H1 (cell line): ENCODE data around the gene SBF2. TPM values are rescaled to one million over a fixed set of nuclear protein-coding genes. Genes with fewer than 3 reads are reported as not detected.

Experiments used
- CTCF ChIA-PET: fragments of 300-600 bp; sonication (Branson Sonifier 250); formaldehyde crosslinking; loops from one replicate; lab custom pipeline; 2021; ENCODE audit not compliant: partially characterized antibody; lab: Charles Lee
- POLR2A ChIA-PET: fragments of 300-600 bp; sonication (Branson Sonifier 250); formaldehyde crosslinking; loops from one replicate; lab custom pipeline; 2021; ENCODE audit warnings: inconsistent platforms; ENCODE audit not compliant: partially characterized antibody; lab: Charles Lee
- DNase-seq, 2 experiments: peaks; one replicate each; pipeline versions ENCODE4 v3.0.0 to v3.0.0-alpha.2; 2010 to 2022; ENCODE audit warnings: low spot score in 2 of 2, low read depth in 1 of 2, mixed read lengths in 1 of 2
- FAIRE-seq: peaks from 2 replicates; lab custom pipeline; 2011; peaks lifted over from hg19 to GRCh38; lab: Jason Lieb, UNC
- H2AFZ ChIP-seq: 2 replicates; pipeline ENCODE4 v1.8.1; 2012; ENCODE audit warnings: low read length, inconsistent platforms
- H2AK5ac ChIP-seq: 2 replicates; pipeline ENCODE4 v1.6.1; 2013; ENCODE audit warnings: low read depth, low read length
- H2BK120ac ChIP-seq: replicated peaks from 2 replicates; pipeline ENCODE3; 2013; ENCODE audit warnings: low read depth, low read length, inconsistent platforms
- H2BK12ac ChIP-seq: 2 replicates; pipeline ENCODE4 v1.6.1; 2013; ENCODE audit warnings: low read depth, low read length
- H2BK15ac ChIP-seq: 2 replicates; pipeline ENCODE4 v1.6.1; 2013; ENCODE audit warnings: low read length
- H2BK20ac ChIP-seq: 2 replicates; pipeline ENCODE4 v1.6.1; 2013; ENCODE audit warnings: low read length
- H2BK5ac ChIP-seq: 2 replicates; pipeline ENCODE4 v1.6.1; 2013; ENCODE audit warnings: low read depth, low read length
- H3K14ac ChIP-seq: 2 replicates; pipeline ENCODE4 v1.6.1; 2013; ENCODE audit warnings: inconsistent platforms; ENCODE audit not compliant: insufficient read length
- H3K18ac ChIP-seq: 2 replicates; pipeline ENCODE4 v1.6.1; 2013; ENCODE audit warnings: low read length; ENCODE audit errors: extremely low read depth
- H3K23ac ChIP-seq: 2 replicates; pipeline ENCODE4 v1.6.1; 2013; ENCODE audit warnings: inconsistent platforms; ENCODE audit not compliant: insufficient read length
- H3K23me2 ChIP-seq: 2 replicates; pipeline ENCODE4 v1.6.1; 2013; ENCODE audit warnings: low read depth, low read length
- H3K27ac ChIP-seq: 2 replicates; pipeline ENCODE4 v1.6.1; 2011; ENCODE audit warnings: low read depth, low read length, inconsistent platforms
- H3K27me3 ChIP-seq, 4 experiments: replicated peaks in 1 of 4; 1 replicate in 1 of 4; 2 replicates in 3 of 4; pipeline versions ENCODE4 v1.6.1 to v1.8.1; 2011 to 2013; ENCODE audit warnings: low read length in 3 of 4, mild to moderate bottlenecking in 3 of 4, inconsistent platforms in 2 of 4, mixed read lengths in 2 of 4, moderate library complexity in 1 of 4; ENCODE audit not compliant: control insufficient read depth in 3 of 4, insufficient read depth in 3 of 4; ENCODE audit errors: extremely low read depth in 1 of 4
- H3K36me3 ChIP-seq, 4 experiments: 2 replicates each; pipeline versions ENCODE4 v1.6.1 to v1.8.1; 2011 to 2013; ENCODE audit warnings: mild to moderate bottlenecking in 4 of 4, low read length in 3 of 4, moderate library complexity in 2 of 4, control low read depth in 1 of 4, inconsistent platforms in 1 of 4; ENCODE audit not compliant: insufficient read depth in 4 of 4, control insufficient read depth in 2 of 4
- H3K4ac ChIP-seq: replicated peaks from 2 replicates; pipeline ENCODE3; 2013; ENCODE audit warnings: low read length, low read depth, mixed read lengths, inconsistent platforms; ENCODE audit not compliant: insufficient read length
- H3K4me1 ChIP-seq, 4 experiments: replicated peaks in 1 of 4; 1 replicate in 1 of 4; 2 replicates in 3 of 4; pipeline versions ENCODE4 v1.6.1 to v1.8.1; 2011 to 2013; ENCODE audit warnings: low read length in 3 of 4, inconsistent platforms in 2 of 4, mixed read lengths in 1 of 4; ENCODE audit not compliant: insufficient read depth in 4 of 4, control insufficient read depth in 3 of 4
- H3K4me2 ChIP-seq, 2 experiments: 2 replicates each; pipeline versions ENCODE4 v1.6.1 to v1.8.1; 2011 to 2013; ENCODE audit warnings: low read depth in 2 of 2, low read length in 2 of 2, control low read depth in 1 of 2, inconsistent platforms in 1 of 2, mild to moderate bottlenecking in 1 of 2; ENCODE audit not compliant: insufficient read depth in 1 of 2
- H3K4me3 ChIP-seq, 4 experiments: fragments of 200-600, 300-600 bp in 1 of 4; sonication (generic), shearing (Covaris generic), sonication (Bioruptor Twin) in 1 of 4; 2 replicates each; pipeline versions ENCODE4 v1.5.1 to v1.8.1; 2011 to 2016; ENCODE audit warnings: low read length in 4 of 4, low read depth in 3 of 4, control low read depth in 2 of 4, inconsistent platforms in 2 of 4, mild to moderate bottlenecking in 2 of 4, mixed read lengths in 1 of 4, moderate library complexity in 1 of 4; ENCODE audit not compliant: insufficient read depth in 2 of 4; ENCODE audit errors: extremely low read depth in 1 of 4
- H3K56ac ChIP-seq: replicated peaks from 2 replicates; pipeline ENCODE3; 2013; ENCODE audit warnings: low read depth, mild to moderate bottlenecking, mixed read lengths, low read length, inconsistent platforms; ENCODE audit not compliant: insufficient read length
- H3K79me1 ChIP-seq: 2 replicates; pipeline ENCODE4 v1.6.1; 2013; ENCODE audit warnings: low read depth, low read length, control low read depth
- H3K79me2 ChIP-seq, 2 experiments: 2 replicates each; pipeline versions ENCODE4 v1.6.1 to v1.8.1; 2012 to 2013; ENCODE audit warnings: low read length in 2 of 2, mild to moderate bottlenecking in 2 of 2, inconsistent platforms in 1 of 2; ENCODE audit not compliant: insufficient read depth in 2 of 2, control insufficient read depth in 1 of 2
- H3K9ac ChIP-seq, 4 experiments: replicated peaks in 1 of 4; 1 replicate in 1 of 4; 2 replicates in 3 of 4; pipeline versions ENCODE4 v1.6.1 to v1.8.1; 2011 to 2013; ENCODE audit warnings: low read depth in 3 of 4, low read length in 3 of 4, control low read depth in 2 of 4, mild to moderate bottlenecking in 2 of 4, moderate library complexity in 2 of 4, inconsistent platforms in 1 of 4; ENCODE audit errors: extremely low read depth in 1 of 4
- H3K9me3 ChIP-seq, 2 experiments: 2 replicates each; pipeline versions ENCODE4 v1.6.1 to v1.8.1; 2012 to 2013; ENCODE audit warnings: mild to moderate bottlenecking in 2 of 2, moderate library complexity in 2 of 2, control low read depth in 1 of 2, inconsistent platforms in 1 of 2, low read depth in 1 of 2, low read length in 1 of 2, mixed read lengths in 1 of 2; ENCODE audit not compliant: insufficient read depth in 2 of 2
- H4K20me1 ChIP-seq, 2 experiments: replicated peaks in 1 of 2; 2 replicates each; pipeline versions ENCODE3 to v1.8.1; 2011 to 2013; ENCODE audit warnings: inconsistent platforms in 2 of 2, low read length in 2 of 2, mild to moderate bottlenecking in 1 of 2; ENCODE audit not compliant: insufficient read depth in 2 of 2, control insufficient read depth in 1 of 2
- H4K5ac ChIP-seq: 2 replicates; pipeline ENCODE4 v1.6.1; 2013; ENCODE audit warnings: low read length, low read depth, mixed read lengths, inconsistent platforms; ENCODE audit not compliant: insufficient read length
- H4K8ac ChIP-seq: 2 replicates; pipeline ENCODE4 v1.8.0; 2013; ENCODE audit warnings: mild to moderate bottlenecking, moderate library complexity, low read length, inconsistent platforms; ENCODE audit not compliant: insufficient read depth; ENCODE audit errors: extremely low read depth
- H4K91ac ChIP-seq: replicated peaks from 2 replicates; pipeline ENCODE3; 2013; ENCODE audit warnings: low read length, mixed read lengths, inconsistent platforms; ENCODE audit not compliant: insufficient read length
- BRCA1 ChIP-seq: IDR thresholded peaks from 2 replicates; pipeline ENCODE4 v1.6.1; 2012; ENCODE audit warnings: low read depth, low read length, improper control_type of control experiment
- CREB1 ChIP-seq: IDR thresholded peaks from 2 replicates; pipeline ENCODE4 v1.6.1; 2012; ENCODE audit warnings: inconsistent platforms
- HDAC6 ChIP-seq: IDR thresholded peaks from one replicate; pipeline ENCODE4 v1.7.1; 2012; ENCODE audit warnings: low read depth, mild to moderate bottlenecking, inconsistent platforms, low read length, moderate library complexity
- WGBS, 2 experiments: shearing (Covaris generic) in 1 of 2; methylation state at CpG; one replicate each; pipeline versions ENCODE4 v1.1.6 to v1.1.7; 2013 to 2015; ENCODE audit warnings: low lambda C conversion rate in 2 of 2, mixed read lengths in 2 of 2, inconsistent platforms in 1 of 2, low coverage in 1 of 2, missing lambda C conversion rate in 1 of 2; ENCODE audit not compliant: insufficient replicate concordance in 2 of 2, insufficient coverage in 1 of 2, insufficient read length in 1 of 2; ENCODE audit errors: extremely low coverage in 1 of 2, missing lambda C conversion rate in 1 of 2; 5-methylcytosine and 5-hydroxymethylcytosine counted together
- polyA plus RNA-seq, 7 experiments: library from polyadenylated mRNA; depleted of rRNA in 3 of 7; stranded (reverse) in 5 of 7; unstranded in 2 of 7; fragments of >200 nt in 5 of 7; fragments of 200-250 nt in 2 of 7; gene quantifications; 1 replicate in 5 of 7; 2 replicates in 1 of 7; 4 replicates in 1 of 7; pipeline versions ENCODE4 v1.2.1 to v1.2.3, GENCODE V29; 2011 to 2013; ENCODE audit warnings: missing spikeins in 2 of 7, mixed read lengths in 2 of 7
- total RNA-seq: library from RNA; stranded (reverse); fragmentation: NEBNext Ultra II Directional; extraction: Animal tissue kit (Norgen Biotek cat#: 25700); gene quantifications from 2 replicates; pipeline ENCODE4 v1.2.1, GENCODE V29; 2021

SBF2 gene
- total and polyA plus RNA-seq, 2 of the 8 experiments (the other 6 are each of a cell fraction or from before 2014, with no cell fraction given), result 36.7 to 50.5 TPM

- peaks cover 7 to 12% of the 10 kb centered on the region in 2 experiments; a peak in 3 of 4 replicates for H3K9me3 ChIP-seq
- no peak overlapping the region for H2BK5ac ChIP-seq
- H3K79me2 ChIP-seq, result no peaks in the 10 kb centered on the region
- H3K56ac ChIP-seq, result no peak overlapping the region
- H4K5ac ChIP-seq, result no peak overlapping the region
- H2AFZ ChIP-seq, result no peak overlapping the region
- no peak overlapping the region for H3K27ac ChIP-seq
- no peak overlapping the region for H2BK120ac ChIP-seq
- TF ChIP-seq CREB1 (no peak), BRCA1 (no peak), HDAC6 (no peak)
- no peak overlapping the region for H2BK15ac ChIP-seq
- H3K4ac ChIP-seq, result no peak overlapping the region
- H3K4me1 ChIP-seq, result peaks cover 0 to 4% (median 0%) of the 10 kb centered on the region in 4 experiments; a peak in 1 of 7 replicates
- no peak overlapping the region for H3K4me3 ChIP-seq
- peaks cover 0 to 4% (median 0%) of the 10 kb centered on the region in 4 experiments; a peak in 2 of 8 replicates for H3K36me3 ChIP-seq
- CTCF ChIA-PET, result interaction anchor here (0.9 to 2.2 kb wide), 4 partner anchors 14 to 118 kb away, joined by 3 to 13 read pairs (median 4); no protein-coding TSS in a partner anchor
- H3K14ac ChIP-seq, result no peak overlapping the region
- H3K4me2 ChIP-seq, result no peak overlapping the region
- H3K18ac ChIP-seq, result no peak overlapping the region
- no peak for FAIRE-seq
- no peaks in the 10 kb centered on the region for H4K20me1 ChIP-seq
- no peak overlapping the region for H2AK5ac ChIP-seq
- H3K9ac ChIP-seq, result no peak overlapping the region
- H2BK12ac ChIP-seq, result no peak overlapping the region
- H2BK20ac ChIP-seq, result no peak overlapping the region
- no peak for DNase-seq
- H3K27me3 ChIP-seq, result no peaks in the 10 kb centered on the region
- H4K8ac ChIP-seq, result no peak overlapping the region
- no peaks in the 10 kb centered on the region; the same call in 1 of the 2 replicates for H3K23me2 ChIP-seq
- no peak overlapping the region for H4K91ac ChIP-seq
- POLR2A ChIA-PET, result no interaction called here
- no peak overlapping the region for H3K23ac ChIP-seq
- WGBS, 2 experiments, result 87% methylated on average over 5 of the region's 5 CpGs; no CpG with 5 or more reads in 1 of the 2 experiments
- no peaks in the 10 kb centered on the region for H3K79me1 ChIP-seq
Observed at GRCh38 chr11:9876331-9876730, 417.7 kb downstream of the SBF2 start.
